Right lung (tissue), 5 donors: ENCODE results near the gene HAUS1. TPM values are rescaled to one million over a fixed set of nuclear protein-coding genes. Genes with fewer than 3 reads are reported as not detected.

Experiments
- polyA plus RNA-seq, 5 donors: library from polyadenylated mRNA; unstranded; fragments of 120-200 nt; gene quantifications; one replicate each; pipeline versions ENCODE4 v1.2.1 to v1.2.3, GENCODE V29; 2013; ENCODE audit warnings: inconsistent platforms in 1 of 5, low replicate concordance in 1 of 5; ENCODE audit not compliant: insufficient read length in 5 of 5, insufficient read depth in 1 of 5

Gene HAUS1
- polyA plus RNA-seq, 5 donors, result 41.1 to 62.4 (median 52.7) TPM

Other genes with a start within 250 kb of the HAUS1 start
- gene EPG5, start 137.1 kb upstream of the HAUS1 start, polyA plus RNA-seq, result 10 to 100 TPM; 19.4 to 34.6 (median 33.6) TPM
- gene PSTPIP2, start 32.1 kb upstream of the HAUS1 start, polyA plus RNA-seq, result 1 to 10 TPM; 3.5 to 8.7 (median 7.6) TPM
- 100 to 1,000 TPM; 446 to 498 (median 471) TPM for gene ATP5F1A, start 6.1 kb upstream of the HAUS1 start, polyA plus RNA-seq